GM18909 (cell line): Measurements from ENCODE around the gene SPIN2B.
"Not testable (repeated sequence)": the region's sequence is repeated elsewhere in the genome, so short reads cannot be mapped to it uniquely, and the experiment has no call there.

Experiments
- ATAC-seq: cut with Tn5 transposase; IDR thresholded peaks from one replicate; pipeline ENCODE4 v1.9.1; 2021; ENCODE audit warnings: mild to moderate bottlenecking; ENCODE audit not compliant: unreplicated experiment, poor library complexity

SPIN2B gene

DNA sequence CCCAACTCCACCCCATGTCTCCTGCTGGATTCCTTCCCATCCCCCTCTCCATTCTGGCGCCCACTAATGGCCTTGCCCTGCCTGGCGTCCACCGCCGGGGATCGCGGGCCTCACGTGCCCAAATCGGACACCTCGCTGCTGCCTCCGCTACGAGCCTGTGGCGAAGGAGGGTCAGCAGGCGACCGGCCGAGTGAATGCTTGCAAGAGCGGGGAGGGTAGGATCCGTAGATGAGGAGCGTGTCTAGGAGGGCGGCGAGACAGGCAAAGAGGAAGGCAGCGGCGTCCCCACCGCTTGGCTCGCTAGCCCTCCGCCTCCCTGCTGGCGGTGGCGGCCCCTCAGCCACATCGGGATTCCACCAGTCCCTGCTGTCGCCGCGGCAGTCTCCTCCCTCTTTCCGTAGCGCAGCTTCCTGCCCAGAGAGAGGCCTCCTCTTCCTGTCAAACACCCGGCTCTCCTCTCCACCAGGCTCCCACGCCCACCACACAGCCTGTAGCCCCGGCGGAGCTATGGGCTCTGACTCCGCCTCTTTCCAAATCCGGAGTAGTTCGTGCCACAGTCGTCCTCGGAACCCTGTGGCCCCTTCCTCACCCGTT is at the start of gene SPIN2B:
SPIN2B (minus strand) TSS at position 387 of the 594 bp plus-strand sequence.
- peak; percentile 100 for ATAC-seq

GRCh38 chrX:57156397-57157049 is 35.2 kb upstream of the SPIN2B start:
- no peak for ATAC-seq

GRCh38 chrX:57155171-57155570 is 33.8 kb upstream of the SPIN2B start:
- ATAC-seq: no peak

DNA sequence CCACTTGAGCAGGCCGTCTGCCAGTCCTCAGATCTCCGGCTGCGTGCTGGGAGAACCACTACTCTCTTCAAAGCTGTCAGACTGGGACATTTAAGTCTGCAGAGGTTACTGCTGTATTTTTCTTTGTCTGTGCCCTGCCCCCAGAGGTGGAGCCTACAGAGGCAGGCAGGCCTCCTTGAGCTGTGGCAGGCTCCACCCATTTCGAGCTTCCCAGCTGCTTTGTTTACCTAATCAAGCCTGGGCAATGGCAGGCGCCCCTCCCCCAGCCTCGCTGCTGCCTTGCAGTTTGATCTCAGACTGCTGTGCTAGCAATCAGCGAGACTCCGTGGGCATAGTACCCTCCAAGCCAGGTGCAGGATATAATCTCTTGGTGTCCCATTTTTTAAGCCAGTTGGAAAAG is 30.9 kb upstream of the SPIN2B start:
- ATAC-seq: not testable (repeated sequence)

DNA sequence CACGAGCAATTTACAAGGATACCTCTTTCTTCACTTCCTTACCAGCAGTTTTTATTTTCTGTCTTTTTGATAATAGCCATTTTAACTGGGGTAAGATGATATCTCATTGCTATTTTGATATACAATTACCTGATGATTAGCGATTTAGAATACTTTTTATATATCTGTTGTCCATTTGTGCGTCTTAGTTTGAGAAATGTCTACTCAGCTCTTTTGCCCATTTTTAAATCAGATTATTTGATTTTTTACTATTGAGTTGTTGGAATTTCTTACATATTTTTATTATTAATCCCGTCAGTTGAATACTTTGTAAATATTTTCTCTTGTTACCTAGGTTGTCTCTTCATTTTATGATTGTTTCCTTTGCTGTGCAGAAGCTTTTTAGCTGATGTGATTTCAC is 17.3 kb upstream of the SPIN2B start:
- no peak for ATAC-seq

GRCh38 chrX:57137501-57137900 is 16.2 kb upstream of the SPIN2B start:
- ATAC-seq: no peak

DNA sequence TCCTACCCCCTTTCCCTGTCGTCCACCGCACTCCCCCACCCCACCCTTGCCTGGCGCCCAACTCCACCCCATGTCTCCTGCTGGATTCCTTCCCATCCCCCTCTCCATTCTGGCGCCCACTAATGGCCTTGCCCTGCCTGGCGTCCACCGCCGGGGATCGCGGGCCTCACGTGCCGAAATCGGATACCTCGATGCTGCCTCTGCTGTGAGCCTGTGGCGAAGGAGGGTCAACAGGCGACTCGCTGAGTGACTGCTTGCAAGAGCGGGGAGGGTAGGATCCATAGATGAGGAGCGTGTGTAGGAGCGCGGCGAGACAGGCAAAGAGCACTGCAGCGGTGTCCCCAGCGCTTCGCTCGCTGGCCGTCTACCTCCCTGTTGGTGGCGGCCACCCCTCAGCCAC is 15.7 kb upstream of the SPIN2B start, which contains the start of gene SPIN2A:
SPIN2A (minus strand) TSS at position 325 of the 400 bp plus-strand sequence. CDS start 800 bp downstream, outside the sequence.
- not testable (repeated sequence) for ATAC-seq

DNA sequence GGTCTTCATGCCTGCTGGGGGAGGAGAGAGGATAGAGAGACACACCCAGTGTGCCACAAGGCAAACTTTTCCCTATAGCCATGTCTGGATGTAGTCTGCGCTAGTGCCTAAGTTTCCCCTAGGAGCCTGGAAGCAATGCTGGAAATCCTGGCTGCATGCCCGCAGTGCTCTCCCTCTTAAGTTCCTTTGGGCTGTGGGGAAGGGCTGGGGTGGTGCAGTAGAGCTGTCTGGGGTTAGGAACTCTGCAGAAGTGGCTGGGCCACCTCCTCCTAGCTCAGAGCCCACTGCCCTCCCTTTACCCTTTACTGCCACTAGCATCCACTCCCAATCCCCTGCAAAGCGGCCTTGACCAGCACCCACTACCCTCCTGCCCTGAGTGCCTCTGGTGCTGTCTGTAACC is 15.2 kb upstream of the SPIN2B start:
- not testable (repeated sequence) for ATAC-seq

DNA sequence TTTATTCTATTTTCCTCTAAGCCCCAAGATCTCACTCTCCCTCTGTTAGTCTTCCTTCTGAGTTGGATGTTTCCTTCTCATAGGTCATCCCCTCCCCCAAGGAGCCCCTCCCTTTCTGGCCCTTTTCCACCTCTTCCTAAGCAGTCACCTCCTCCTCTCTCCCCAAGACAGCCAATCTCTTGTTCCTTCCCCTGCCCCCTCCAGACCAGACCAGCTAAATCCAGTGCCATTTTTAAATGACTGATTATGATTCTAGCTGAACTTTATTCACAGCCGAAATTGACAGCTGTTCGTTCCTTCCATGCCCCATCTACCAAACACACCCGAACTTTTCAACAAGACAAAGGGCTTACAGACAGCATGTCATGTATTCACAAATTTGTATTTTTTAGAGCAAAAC is 13.9 kb upstream of the SPIN2B start:
- no peak for ATAC-seq

- ATAC-seq: no peak
Observed at GRCh38 chrX:57134702-57135101, 13.4 kb upstream of the SPIN2B start.

- ATAC-seq: no peak
Observed at GRCh38 chrX:57133706-57134105, 12.4 kb upstream of the SPIN2B start.

DNA sequence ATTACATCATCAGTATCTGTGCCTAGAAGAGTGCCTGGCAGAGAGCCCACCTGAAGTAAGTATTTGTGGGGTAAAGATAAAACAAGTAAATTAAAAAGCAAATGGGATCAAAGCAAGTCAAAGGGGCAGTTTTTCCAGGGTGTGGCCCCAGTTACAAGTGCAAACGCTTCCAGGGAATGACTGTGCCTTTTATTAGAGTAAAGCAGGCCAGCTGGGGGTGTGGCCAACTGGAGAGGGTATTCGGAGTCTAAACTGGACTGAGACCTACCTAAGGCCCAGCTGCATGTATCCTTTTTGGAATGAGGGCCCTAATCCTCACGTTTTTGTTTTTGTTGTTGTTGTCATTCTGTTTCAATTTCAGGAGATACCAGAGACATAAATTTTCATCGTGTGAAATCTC is 11.9 kb upstream of the SPIN2B start:
- ATAC-seq: not testable (repeated sequence)

DNA sequence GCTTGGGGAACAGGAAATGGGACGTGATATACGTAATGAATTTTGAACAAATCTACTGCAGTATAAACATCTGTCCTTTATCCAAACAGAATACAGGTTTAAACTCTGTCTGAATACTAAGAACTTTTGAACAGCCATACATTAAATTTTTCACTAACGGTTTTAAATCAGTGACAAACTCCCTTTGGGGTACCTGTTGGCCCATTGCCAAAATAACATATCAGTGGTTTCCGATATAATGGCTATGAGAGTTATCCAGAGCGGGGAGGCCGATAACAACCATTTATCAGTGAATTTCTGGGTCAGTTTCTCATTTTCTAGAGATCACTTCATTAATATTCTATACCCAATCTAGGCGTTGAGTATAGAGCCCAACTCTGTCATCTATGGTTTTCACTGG is 10.7 kb upstream of the SPIN2B start:
- ATAC-seq: no peak

GRCh38 chrX:57121816-57122215 is 468 bp upstream of the SPIN2B start:
- ATAC-seq: no peak

- peak; percentile 0 for ATAC-seq
Observed at GRCh38 chrX:57120619-57121161, 658 bp downstream of the SPIN2B start.

- no peak for ATAC-seq
Observed at GRCh38 chrX:57119416-57119815, 1.9 kb downstream of the SPIN2B start.

- ATAC-seq: not testable (repeated sequence)
Observed at GRCh38 chrX:57117566-57117965, 3.8 kb downstream of the SPIN2B start.

DNA sequence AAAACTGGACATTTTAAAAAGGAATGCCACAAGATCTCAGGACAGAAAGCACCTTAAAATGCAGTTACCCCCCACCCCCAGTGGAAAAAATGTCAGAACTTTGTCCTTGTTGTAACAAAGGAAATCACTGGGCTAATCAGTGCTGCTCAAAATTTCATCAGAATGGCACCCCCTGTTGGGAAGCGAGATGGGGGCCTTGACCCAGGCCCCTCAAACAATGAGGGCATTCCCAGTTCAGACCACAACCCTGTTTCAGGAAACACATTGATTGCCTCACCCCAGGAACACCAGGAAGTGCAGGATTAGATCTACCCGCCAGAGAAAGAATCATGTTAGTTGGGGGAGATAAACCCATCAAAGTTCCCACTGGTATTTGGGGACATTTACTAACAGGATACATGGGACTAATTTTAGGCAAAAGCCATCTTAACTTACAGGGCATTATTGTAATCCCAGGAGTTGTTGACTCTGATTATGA is 16.4 kb downstream of the SPIN2B start:
- ATAC-seq: no peak

- ATAC-seq: no peak
Observed at GRCh38 chrX:57104406-57104805, 16.9 kb downstream of the SPIN2B start.

DNA sequence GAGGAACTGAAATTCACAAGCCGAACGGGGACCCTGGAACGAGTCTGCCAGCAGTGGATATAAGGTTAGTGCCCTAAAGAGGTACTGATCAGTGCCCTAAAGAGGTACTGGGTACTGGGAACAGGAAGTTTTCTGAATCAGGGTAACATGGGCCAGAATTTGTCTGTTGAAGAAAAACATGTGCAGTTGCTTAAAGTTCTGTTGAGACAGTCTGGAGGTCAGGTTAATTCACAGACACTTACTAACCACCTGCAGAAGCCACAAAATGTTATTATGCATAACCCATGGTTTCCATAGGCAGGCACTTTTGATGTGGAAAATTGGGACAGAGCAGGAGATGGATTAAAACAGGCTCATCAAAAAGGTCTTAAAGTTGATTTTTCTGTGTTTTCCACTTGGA is 17.9 kb downstream of the SPIN2B start:
- no peak for ATAC-seq

DNA sequence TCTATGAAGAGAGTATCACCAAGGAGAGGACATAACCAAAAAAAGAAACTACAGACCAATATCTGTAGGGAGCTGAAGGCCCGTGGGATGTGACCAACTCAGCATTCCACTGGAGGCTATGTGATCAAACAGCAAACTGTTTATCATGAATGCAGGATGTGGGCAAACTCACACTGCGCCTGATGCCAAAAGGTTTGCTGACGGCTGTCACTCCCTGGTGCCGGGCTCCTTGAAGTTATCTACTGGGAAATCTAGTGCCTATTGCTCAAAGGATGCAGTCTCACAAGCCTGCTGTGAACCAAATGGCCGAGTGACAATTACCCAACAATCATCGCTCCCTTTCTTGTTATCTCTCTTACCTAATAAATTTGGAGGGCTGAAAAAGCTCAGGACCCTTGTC is 18.4 kb downstream of the SPIN2B start:
- not testable (repeated sequence) for ATAC-seq

DNA sequence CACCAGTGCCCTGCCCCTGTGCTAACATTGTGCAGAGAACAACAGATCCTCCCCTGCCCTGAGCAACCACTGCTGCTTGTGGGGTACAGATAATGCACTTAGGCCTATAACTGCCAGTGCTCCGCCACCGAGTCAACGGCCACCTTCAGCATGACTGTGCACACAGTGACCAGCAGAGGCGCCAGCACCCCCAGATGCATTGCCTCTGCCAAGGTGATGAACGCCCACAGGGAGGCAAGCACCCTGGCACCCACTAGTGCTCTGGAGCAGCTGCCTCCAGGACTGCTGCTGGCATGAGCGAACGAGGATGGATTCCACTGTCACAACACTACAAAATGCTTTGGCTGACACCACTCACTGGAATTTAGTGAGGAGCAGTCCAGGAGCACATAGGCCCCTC is 38.2 kb downstream of the SPIN2B start:
- ATAC-seq: no peak
